HG03520 (cell line): ENCODE data around the gene ACOT11.

ENCODE experiments used
- ATAC-seq: cut with Tn5 transposase; IDR thresholded peaks from one replicate; pipeline ENCODE4 v1.9.1; 2021; ENCODE audit warnings: mild to moderate bottlenecking, moderate library complexity; ENCODE audit not compliant: unreplicated experiment

The ACOT11 gene

DNA sequence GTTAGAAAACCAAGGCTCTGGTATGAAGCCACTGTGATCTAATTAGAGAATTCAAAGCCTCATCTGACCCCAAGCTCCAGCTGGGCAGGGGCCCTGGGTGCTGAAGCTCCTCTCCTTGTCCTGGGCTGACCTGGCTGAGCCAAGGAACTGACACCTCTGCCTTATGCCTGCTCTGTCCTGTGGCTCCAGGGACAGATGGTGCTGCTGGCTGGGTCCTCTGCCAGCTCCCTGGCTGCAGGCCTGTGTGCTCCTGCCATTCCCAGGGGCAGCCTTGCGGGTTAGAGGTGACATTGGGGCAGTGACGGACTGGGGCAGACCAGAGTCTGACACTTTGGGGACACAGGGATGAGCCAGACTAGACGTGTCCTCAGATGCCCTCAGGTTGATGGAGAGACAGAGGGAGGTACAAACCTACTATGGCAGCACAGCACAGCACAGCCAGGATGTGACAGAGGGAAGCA, 11.8 kb downstream of the ACOT11 start:
- ATAC-seq: no peak

DNA sequence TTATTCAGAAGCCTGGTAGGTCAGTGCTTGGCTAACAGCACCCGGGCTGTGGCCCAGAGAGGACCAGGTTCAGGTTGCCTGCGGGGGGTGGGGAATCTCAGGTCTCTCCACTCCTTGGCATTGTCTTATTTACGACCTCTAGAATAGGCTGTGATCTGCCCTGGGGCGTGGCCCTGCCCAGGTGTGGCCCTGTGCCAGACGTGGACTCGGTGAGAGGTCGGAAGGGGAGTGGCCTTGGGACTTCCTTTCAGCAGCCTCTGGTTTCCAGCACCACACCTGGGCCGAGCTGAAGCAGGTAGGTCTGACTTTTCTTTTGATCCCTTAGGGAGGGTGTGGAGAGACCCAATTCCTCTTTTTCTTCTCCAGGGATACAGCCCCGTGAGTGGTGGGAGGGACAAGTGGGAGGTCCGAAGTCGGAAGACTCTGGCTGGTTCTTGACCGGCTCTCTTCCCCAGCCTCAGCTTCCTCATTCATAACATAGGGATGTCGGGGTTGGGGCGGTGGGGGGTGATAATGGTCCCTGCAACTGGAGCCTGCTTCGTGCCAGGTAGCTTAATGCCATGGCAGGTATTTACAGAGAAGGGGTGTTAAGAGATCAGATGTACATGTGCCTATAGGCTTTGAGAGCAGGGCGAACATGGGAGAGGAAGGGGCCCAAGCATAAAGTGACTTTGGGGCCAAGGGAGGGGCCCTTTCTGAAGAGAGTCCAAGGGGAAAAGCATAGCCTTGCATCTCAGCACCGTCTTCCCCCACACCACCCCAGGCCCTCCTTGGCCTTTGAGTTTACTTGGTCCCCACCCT, 16.5 kb downstream of the ACOT11 start:
- ATAC-seq: no peak

DNA sequence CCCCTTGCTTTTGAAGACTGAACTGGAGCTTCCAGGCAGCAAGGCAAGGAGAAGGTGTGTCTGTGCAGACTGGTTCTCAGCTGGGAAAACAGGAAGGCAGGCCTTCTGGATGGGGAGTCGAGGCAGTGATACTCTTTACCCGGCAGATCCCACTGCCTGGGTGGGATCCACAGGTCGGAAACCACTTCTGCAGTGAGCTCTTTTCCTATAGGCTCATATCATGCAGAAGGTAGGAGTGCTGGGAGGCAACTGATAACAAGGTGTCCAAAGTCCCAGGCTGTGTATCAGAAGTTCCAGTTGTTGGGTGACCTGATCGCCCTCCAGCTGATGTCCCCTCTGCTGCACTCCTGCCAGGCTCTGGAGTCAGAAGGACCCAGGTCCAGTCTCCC, 17.1 kb downstream of the ACOT11 start:
- no peak for ATAC-seq

DNA sequence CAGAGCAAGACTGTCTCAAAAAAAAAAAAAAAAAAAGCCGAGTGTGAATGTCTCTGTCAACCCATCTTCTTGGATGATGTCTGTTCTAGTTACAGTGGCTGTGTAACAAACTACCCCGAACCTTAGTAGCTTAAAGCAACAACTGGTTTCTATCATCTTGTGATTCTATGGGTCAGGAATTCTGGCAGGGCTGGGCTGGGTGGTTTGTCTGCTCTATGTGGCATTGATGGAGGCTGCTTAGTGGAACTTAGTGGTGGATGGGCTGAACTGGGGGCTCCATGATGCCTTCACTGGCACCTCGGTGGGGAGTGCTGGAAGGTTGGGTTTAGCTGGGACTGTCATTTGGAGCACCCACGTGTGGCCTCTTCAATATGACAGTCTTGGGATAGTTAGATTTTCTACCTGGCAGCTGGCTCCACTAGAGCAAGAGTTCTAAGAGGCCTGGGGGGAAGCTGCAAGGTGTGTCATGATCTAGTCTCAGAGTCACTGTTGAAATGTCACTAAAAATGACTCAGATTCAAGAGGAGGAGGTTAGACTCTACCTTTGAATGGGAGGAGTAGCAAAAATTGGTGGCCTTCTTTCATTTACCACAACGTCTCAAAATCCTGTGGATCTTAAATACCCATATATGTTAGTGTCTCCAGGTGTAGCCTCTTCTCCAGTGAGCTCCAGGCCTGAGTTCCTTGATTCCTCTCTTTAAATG, 18.6 kb downstream of the ACOT11 start:
- no peak for ATAC-seq

DNA sequence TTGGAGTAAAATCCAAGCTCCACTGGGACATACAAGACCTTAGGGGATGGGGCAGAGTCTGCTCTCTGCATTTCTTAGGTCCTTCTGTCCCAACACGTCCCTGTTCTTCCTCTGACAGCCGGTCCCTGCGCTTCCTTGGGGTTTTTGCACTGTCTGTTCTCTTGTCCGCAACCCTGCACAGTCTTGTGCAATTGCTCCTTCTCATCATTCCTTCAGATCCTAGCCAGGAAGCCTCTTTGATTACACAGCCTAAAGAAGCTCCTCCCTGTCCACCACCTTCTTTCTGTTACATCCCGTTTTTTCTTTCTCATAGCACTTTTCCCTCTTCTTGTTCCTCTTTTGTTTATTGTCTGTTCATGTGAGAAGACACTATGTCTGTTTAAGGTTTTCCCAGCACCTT, 19.9 kb downstream of the ACOT11 start:
- ATAC-seq: no peak

DNA sequence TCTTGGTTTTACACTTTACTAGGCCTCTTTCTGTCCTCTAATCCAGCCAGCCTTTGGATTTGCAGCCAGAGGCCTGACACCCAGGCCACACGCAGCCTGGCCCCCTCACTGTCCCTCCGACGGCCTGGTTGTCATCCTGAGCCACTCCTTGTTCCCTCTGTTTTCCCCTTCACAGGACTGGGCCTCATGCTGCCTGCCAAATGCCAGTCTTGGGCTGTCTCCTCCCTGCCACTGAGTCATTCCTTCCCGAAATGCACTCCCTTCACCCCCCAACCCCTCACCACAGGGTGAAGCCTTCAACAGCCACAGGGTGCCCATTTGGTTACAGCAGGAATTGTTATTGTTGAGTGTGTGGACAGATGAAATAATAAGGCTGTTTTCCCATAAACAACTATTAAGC, 21.3 kb downstream of the ACOT11 start:
- no peak for ATAC-seq

DNA sequence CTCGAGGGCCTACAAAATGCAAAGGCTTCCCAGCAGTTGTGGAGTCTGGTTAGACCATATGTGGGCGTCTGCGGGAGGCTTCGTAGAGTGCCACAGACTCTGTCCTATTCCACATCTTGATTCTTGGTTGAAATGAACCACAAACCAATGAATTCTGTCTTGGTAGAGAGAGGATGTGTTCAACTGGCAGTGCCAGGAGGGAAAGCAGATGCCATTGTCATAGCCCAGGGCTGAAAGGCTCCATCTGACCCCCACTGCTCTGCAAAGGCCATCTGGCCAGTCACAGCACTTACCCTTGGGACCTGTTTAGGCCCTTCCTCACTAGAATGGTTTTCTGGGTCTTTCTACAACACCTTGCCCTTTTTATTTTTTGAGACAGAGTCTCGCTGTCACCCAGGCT, 22.1 kb downstream of the ACOT11 start:
- ATAC-seq: no peak

DNA sequence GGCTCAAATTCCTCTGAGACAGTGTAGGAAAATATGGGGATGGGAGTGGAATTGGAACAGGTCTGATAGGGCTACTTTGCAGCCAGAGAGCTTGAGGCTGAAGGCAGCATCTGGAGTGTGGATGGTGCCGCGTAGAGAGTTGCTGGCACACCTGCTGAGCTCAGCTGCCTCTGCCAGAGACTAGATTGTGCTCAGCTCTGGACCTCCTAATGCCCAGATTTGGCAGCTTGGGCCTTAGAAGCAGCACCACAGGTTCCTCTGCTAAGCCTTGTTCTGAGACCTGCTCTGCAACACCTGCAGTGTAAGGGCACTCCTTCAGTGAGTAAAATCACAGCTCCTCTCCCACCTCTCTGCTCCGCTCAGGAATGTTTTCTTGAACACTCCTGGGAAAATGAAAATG, 23.3 kb downstream of the ACOT11 start:
- ATAC-seq: no peak

DNA sequence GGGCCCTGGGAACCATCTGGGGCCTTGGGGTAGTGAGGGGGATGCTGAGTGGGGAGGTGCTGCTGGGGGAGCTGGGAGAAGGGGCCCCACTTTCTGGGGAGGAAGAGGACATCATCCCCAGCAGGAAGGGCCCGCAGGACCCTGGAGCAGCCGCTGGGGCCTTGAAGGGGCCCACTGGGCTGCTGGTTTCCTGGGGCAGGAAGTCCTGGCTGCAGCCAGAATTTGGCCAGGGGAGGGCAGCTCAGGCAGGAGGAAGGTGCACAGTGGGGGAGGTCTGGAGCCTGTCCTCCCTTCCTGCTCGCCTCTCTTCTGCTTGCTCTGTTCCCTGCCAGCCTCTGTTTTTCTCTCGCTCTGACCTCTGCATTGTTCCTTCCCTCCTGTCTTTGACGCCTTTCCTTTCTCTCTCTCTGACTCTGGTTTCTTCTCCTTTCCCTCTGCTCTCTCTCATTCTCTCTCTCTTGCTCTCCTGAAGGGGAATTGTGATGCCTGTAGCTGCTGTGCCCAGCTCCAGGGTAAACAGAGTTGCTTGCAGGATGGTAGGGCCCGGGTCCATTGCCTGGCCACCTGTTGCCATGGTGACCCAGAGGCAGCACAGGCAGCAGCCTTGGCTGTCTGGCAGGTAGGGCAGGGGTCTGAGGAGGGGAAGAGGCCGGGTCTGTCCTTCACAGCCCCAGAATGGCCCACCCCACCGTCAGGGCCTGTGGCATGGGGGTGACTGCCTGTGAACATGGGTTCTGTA, 23.9 kb downstream of the ACOT11 start:
- no peak for ATAC-seq

DNA sequence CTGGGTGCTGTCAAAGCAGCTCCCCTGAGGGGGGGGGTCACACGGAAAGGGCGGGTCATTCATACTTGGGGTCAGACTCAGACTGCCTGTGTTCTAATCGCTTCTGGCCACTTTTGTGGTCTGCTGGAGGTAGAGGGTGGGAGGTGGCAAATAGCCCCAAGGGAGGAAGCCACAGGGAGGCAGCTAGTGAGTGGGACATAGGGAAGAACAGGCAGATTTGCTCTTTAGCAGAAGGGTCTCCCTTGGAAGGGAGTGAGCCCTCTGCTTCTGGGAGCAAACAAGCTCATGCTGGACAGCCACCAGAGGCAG, 24.5 kb downstream of the ACOT11 start:
- no peak for ATAC-seq

DNA sequence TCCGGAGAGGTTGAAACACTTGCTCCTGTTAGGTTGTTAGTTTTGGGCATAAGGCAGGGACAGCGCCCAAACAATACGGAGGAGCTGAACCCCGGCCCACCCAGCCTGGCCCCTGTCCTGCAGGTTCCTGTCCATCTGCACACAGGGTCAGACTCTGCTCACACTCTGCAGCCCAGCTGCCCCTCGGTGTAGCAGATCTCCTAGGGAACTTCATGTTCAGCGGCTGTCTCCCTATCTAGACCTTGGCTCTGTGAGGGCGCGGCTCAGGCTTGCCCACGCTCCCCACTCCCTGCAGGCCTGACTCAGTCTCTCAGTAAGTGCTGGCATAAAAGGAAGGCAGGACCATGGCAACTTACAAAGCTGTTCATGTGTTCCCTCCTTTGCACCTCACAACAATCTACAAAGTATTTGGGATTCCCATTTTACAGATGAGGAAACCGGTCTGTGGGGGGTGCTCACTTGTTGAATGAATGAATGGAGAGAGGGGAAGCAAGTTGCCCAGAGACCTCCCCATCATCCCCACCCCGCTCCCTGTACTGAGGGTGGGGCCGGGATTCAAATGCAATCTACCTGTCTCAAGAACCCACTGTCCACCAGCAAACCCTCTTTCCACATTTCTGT, 26.2 kb downstream of the ACOT11 start:
- no peak for ATAC-seq

DNA sequence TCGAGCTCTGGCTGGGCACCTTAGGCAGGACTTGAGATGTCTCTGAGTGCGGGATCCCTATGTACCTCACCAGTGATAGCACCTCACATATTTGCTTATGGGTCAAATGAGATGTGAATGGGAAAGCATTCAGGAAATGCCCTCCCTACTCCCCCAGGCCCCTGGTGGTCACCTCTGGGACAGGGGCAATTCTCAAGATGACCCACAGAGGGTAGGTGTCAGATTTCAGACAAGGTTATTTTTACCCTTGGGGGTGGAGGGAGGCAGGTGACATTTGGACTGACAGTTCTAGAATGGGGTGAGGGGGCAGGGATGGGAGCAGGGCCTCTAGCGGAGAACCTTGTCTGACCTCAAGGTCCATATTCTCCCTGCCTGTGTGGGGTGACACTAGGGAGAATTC, 27.1 kb downstream of the ACOT11 start:
- no peak for ATAC-seq

DNA sequence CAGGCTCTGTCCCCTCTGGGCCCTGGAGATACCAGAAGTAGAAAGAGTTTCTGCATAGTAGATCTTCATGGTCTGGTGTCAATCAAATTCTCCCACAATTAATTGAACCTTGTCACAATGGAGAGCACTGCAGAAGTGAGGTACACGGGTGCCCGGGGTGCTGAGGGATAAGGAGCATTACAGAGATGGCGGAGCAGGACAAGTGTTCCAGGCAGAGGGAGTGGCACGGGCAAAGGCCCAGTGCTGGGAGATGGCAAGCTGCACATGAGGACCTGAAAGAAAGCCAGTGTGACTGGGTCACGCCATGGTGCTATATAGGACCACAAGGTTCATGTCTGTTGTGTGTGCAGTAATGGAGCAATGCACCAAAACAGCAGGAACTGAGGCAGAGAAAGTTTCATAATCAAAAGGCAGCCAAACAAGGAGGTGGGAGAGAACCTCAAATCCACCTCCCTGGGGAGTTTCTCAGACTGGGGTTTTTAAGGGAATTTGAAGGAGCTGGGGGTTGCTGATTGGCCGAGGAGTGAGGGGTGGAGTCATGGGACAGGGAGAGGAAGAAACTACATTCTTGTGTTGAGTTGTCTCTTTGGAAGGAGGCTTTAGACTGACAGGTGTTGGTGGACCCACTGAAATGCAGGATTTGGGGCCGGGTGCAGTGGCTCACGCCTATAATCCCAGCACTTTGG, 27.7 kb downstream of the ACOT11 start:
- no peak for ATAC-seq

DNA sequence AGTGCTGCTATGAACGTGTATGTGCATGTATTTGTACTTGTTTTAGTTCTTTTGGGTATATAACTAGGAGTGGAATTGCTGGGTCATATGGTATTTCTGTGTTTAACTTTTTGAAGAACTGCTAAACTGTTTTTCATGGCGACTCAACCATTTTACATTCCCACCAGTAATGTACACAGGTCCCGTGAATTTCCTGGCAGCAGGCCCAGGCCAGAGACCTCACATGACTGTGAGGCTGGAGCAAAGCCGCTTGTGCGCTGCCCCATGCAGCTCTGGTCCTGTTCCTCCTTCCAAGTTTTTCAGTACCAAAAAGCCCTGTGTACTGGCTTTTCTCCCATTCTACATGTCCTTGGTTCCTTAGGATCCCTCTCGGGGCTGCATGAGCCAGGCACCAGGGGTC, 29.6 kb downstream of the ACOT11 start:
- ATAC-seq: no peak

DNA sequence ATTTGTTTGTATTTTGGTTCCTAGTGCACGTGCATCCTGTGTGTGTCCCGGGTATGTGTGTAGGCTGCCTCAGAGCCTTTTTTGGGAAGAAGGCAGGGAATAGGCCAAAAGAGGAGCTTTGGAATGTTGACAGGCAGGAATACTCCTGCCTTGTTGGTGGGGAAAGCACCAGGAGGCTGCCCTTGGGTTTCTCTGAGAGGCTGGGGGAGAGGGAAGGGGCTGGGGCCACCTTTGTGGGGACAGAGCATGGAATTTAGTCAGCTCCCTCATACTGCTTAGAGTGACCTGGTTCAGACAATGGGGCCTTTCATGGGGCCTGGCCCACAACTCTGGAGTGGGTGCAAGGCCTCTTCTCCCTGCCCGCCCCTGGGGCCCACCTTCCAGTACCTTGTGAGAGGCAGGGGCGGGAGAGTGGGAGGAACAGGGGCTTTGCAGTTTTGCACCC, 31.3 kb downstream of the ACOT11 start:
- no peak for ATAC-seq

DNA sequence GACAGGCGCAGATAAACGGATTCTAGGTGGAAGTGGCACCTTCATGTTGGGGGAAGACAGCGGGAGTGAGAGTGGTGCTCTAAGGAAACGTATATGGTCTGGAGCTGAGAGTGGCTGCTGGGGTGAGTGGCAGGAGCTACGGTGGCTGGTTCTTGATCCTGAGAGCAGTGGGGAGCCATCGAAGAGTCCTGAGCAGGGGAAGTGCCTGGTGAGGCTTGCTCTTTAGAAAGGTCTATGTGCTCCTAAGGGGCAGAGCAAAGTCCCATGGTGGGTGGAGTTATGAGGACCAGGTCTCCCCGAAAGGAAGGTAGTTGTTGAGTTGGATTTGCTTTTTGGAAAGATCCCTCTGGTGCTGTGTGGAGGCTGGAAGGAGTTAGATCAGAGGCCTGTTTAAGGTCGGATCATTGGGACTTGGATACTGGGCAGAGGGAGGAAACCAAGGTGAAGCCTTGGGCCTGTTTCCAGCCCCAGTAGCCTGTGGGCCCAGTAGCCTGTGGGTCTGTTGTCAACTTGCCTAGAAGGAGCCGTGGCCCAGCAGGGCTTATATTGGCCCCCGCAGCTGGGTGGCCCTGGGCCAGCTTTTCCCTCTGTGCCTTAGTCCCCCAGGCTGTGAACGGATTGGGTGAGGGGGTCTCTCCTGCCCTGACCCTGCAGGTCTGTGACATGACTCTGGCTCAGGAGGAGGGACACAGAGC, 33.0 kb downstream of the ACOT11 start:
- no peak for ATAC-seq

DNA sequence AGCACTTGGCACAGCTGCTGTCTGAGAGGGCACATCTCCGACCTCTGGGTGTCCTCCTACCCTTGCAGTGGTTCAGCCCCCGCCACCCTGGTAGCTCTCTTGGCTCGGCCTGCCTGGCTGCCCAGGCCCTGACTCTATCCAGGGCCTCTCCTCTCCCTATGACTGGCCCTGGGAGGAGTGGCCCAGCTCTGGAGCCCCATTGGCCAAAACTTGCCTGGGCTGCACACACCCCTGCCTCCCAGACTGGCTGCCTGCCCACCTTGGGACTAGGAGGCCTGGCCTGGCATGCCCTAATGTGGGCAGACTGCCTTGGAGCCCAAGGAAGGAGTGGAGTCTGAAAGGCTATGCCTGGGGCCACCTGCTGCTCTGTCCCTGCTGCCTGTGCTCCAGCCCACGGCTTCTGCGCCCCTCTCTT, 33.6 kb downstream of the ACOT11 start:
- ATAC-seq: no peak

DNA sequence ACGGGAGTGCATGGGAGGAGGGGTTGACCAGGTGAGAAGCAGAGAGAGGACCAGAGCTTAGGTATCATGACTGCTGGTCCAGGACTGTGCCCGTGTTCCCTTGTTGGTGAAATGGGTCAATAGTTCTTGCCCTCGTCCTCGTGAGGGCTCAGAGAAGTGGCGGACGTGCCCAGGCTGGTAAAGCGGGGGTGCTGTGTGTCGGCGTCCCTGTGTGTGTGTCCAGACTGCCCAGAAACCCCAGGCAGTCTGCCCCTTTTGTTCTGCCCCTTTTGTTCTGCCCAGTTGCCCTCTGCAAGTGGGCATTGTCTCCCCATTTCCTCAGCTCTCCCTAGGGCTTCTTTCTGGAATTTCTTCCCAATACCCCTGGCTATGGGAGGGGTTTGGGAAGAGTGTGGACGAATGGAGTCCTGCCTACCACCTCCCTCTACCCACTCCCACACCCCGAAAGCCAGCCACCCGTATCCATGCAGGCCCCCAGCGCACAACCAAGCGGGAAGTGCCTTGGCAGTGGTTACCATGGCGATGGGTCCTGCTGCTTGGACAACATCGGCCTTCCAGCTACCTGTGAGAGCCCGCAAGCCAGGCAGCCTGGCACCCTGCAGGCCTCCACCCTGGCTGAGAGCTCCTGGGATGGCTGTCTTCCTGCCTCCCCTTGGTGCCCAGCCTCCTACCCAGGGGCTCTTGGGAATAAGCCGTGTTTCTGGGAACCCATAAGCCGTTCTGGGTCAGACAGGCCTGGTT, 34.7 kb downstream of the ACOT11 start:
- no peak for ATAC-seq

DNA sequence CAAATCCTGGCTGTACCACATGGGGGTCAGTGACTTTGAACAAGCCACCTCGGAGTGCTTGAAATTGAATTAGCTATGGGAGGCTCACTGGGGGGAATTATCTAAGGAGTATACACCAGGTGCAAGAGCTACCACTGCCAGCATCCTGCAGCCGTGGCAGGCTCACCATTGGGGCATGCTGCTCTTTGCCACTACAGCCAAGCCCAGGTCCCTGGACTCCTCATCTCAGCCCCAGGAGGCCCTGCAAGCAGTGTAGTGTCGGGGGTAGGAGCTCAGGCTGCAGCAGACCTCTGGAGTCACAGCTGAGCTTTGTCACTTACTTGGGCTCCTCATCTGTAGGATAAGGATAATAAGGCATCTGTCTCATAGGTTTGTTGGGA, 35.3 kb downstream of the ACOT11 start:
- no peak for ATAC-seq

DNA sequence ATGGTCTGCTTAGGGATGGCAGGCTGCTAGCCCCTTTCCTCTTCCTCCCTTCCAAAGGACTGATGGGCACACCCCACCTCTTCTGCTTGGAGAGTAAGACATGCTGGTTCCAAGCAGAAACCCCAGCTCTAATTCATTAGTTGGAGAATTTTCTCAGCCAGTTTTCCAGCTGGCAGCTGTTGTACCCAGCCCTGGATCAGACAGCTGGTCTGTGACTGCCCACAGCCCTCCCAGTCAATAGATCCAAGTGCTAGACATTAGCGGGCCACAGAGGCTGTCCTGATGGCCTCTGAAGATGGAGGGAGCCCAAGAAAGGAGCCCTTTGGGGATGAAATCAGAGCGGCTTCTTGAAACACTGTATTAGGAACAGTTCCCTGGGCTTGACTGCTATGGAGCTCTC, 35.8 kb downstream of the ACOT11 start:
- no peak for ATAC-seq
